Trophoblast cell (in vitro differentiated cells and primary cell): ENCODE results near the gene ZNF438.
"Not testable (repeated sequence)": the region's sequence is repeated elsewhere in the genome, so short reads cannot be mapped to it uniquely, and the experiment has no call there.

Experiments used
- DNase-seq, 2 donors: peaks; one replicate each; pipeline ENCODE4 v3.0.0-alpha.2; 2016
- H2AFZ ChIP-seq: 2 replicates; pipeline ENCODE4 v1.6.1; 2013; ENCODE audit warnings: low read length, moderate library complexity, mild to moderate bottlenecking; ENCODE audit not compliant: insufficient read depth, poor library complexity
- H2AK5ac ChIP-seq: 2 replicates; pipeline ENCODE4 v1.6.1; 2013; ENCODE audit warnings: mild to moderate bottlenecking, low read length
- H2BK120ac ChIP-seq: 2 replicates; pipeline ENCODE4 v1.6.1; 2013; ENCODE audit warnings: low read length, mild to moderate bottlenecking, moderate library complexity; ENCODE audit not compliant: insufficient read depth, poor library complexity
- H2BK12ac ChIP-seq: 2 replicates; pipeline ENCODE4 v1.6.1; 2013; ENCODE audit warnings: mild to moderate bottlenecking, low read length, moderate library complexity
- H2BK5ac ChIP-seq: 2 replicates; pipeline ENCODE4 v1.6.1; 2013; ENCODE audit warnings: low read length, low read depth, moderate library complexity, mild to moderate bottlenecking; ENCODE audit not compliant: poor library complexity
- H3K14ac ChIP-seq: 2 replicates; pipeline ENCODE4 v1.6.1; 2013; ENCODE audit warnings: mild to moderate bottlenecking, low read length
- H3K18ac ChIP-seq: 2 replicates; pipeline ENCODE4 v1.6.1; 2013; ENCODE audit warnings: mild to moderate bottlenecking, low read length
- H3K23ac ChIP-seq: 2 replicates; pipeline ENCODE4 v1.6.1; 2013; ENCODE audit warnings: low read length
- H3K27ac ChIP-seq: 2 replicates; pipeline ENCODE4 v1.5.1; 2013; ENCODE audit warnings: low read depth, mild to moderate bottlenecking, inconsistent platforms, low read length, moderate library complexity
- H3K27me3 ChIP-seq: 2 replicates; pipeline ENCODE4 v1.6.1; 2013; ENCODE audit warnings: inconsistent platforms, mild to moderate bottlenecking, low read length, moderate library complexity; ENCODE audit not compliant: insufficient read depth
- H3K36me3 ChIP-seq, 2 experiments: 1 replicate in 1 of 2; 2 replicates in 1 of 2; pipeline ENCODE4 v1.6.1; 2013; ENCODE audit warnings: low read length in 2 of 2, mild to moderate bottlenecking in 2 of 2, moderate library complexity in 1 of 2; ENCODE audit not compliant: insufficient read depth in 2 of 2, control insufficient read depth in 1 of 2
- H3K4ac ChIP-seq: 2 replicates; pipeline ENCODE4 v1.6.1; 2013; ENCODE audit warnings: low read depth, mild to moderate bottlenecking, low read length, moderate library complexity
- H3K4me1 ChIP-seq, 2 experiments: 1 replicate in 1 of 2; 2 replicates in 1 of 2; pipeline ENCODE4 v1.6.1; 2013; ENCODE audit warnings: low read length in 2 of 2, mild to moderate bottlenecking in 2 of 2, moderate library complexity in 1 of 2; ENCODE audit not compliant: insufficient read depth in 2 of 2, control insufficient read depth in 1 of 2
- H3K4me2 ChIP-seq: 2 replicates; pipeline ENCODE4 v1.6.1; 2013; ENCODE audit warnings: inconsistent platforms, mild to moderate bottlenecking, low read length, moderate library complexity
- H3K4me3 ChIP-seq: 2 replicates; pipeline ENCODE4 v1.5.1; 2013; ENCODE audit warnings: mild to moderate bottlenecking, low read depth, low read length, inconsistent platforms
- H3K79me1 ChIP-seq: one replicate; pipeline ENCODE4 v1.6.1; 2013; ENCODE audit warnings: low read length
- H3K79me2 ChIP-seq: 2 replicates; pipeline ENCODE4 v1.6.1; 2013; ENCODE audit warnings: low read length, mild to moderate bottlenecking; ENCODE audit not compliant: control insufficient read depth, insufficient read depth, poor library complexity
- H3K9ac ChIP-seq: 2 replicates; pipeline ENCODE4 v1.6.1; 2013; ENCODE audit warnings: mild to moderate bottlenecking, low read length
- H3K9me3 ChIP-seq: 2 replicates; pipeline ENCODE4 v1.6.1; 2013; ENCODE audit warnings: low read depth, mild to moderate bottlenecking, control low read depth, inconsistent platforms, low read length; ENCODE audit not compliant: insufficient read depth
- H4K12ac ChIP-seq: 2 replicates; pipeline ENCODE4 v1.6.1; 2013; ENCODE audit warnings: low read depth, mild to moderate bottlenecking, low read length, moderate library complexity
- H4K8ac ChIP-seq: 2 replicates; pipeline ENCODE4 v1.6.1; 2013; ENCODE audit warnings: low read depth, mild to moderate bottlenecking, low read length, moderate library complexity
- H4K91ac ChIP-seq: one replicate; pipeline ENCODE4 v1.6.1; 2013; ENCODE audit warnings: low read depth, mild to moderate bottlenecking, low read length, moderate library complexity
- WGBS: extraction: QIAGEN DNeasy Blood & Tissue Kit; methylation state at CpG from one replicate; pipeline ENCODE4 v1.1.7; 2013; ENCODE audit warnings: missing lambda C conversion rate; ENCODE audit not compliant: insufficient read length, insufficient coverage; ENCODE audit errors: extremely low coverage; 5-methylcytosine and 5-hydroxymethylcytosine counted together

The ZNF438 gene

DNA sequence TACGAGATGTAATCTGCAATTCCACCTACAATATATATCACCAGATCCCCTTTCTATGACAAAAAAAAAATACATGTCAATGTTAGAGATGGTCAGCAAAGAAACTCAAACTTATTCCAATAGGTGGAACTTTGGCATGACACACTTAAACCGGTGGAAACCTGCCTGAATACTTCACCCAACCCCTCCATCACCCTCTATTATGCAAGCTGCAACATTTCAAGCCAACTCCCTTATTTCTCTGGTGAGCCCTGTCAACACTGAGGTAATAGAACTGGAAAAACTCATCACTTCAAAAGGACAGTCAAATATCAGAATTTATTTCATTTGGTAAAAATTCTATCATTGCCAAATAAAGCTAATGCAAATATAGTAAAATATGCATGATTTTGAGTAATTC lies 3.6 kb downstream of the ZNF438 start:
- no peak overlapping the region for H2BK5ac ChIP-seq
- no peak overlapping the region for H3K27ac ChIP-seq
- no peak overlapping the region for H4K91ac ChIP-seq
- no peak overlapping the region for H3K4ac ChIP-seq
- no peak overlapping the region for H2AFZ ChIP-seq
- no peak overlapping the region for H3K18ac ChIP-seq
- H3K79me1 ChIP-seq: peaks cover 15% of the 10 kb centered on the region
- peaks cover 7% of the 10 kb centered on the region for H3K79me2 ChIP-seq
- H3K23ac ChIP-seq: no peak overlapping the region
- H3K9ac ChIP-seq: no peak overlapping the region
- H4K8ac ChIP-seq: no peak overlapping the region
- H2BK120ac ChIP-seq: no peak overlapping the region
- no CpG with 5 or more reads among the region's 2 CpGs for WGBS
- no peaks in the 10 kb centered on the region for H3K27me3 ChIP-seq
- H2AK5ac ChIP-seq: no peak overlapping the region
- no peak overlapping the region for H3K14ac ChIP-seq
- H4K12ac ChIP-seq: no peak overlapping the region
- H3K4me3 ChIP-seq: no peak overlapping the region
- DNase-seq: no peak
- H3K4me1 ChIP-seq: peaks cover 5 to 6% of the 10 kb centered on the region in 2 experiments
- no peaks in the 10 kb centered on the region for H3K9me3 ChIP-seq
- no peaks in the 10 kb centered on the region for H3K36me3 ChIP-seq
- H2BK12ac ChIP-seq: no peak overlapping the region
- no peak overlapping the region for H3K4me2 ChIP-seq

DNA sequence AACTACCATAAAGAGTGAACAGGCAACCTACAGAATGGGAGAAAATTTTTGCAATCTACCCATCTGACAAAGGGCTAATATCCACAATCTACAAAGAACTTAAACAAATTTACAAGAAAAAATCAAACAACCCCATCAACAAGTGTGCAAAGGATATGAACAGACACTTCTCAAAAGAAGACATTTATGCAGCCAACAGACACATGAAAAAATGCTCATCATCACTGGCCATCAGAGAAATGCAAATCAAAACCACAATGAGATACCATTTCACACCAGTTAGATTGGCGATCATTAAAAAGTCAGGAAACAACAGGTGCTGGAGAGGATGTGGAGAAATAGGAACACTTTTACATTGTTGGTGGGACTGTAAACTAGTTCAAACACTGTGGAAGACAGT lies 5.4 kb downstream of the ZNF438 start:
- not testable (repeated sequence) for H3K9ac ChIP-seq, H3K27ac ChIP-seq, H3K9me3 ChIP-seq, H3K4ac ChIP-seq, H3K23ac ChIP-seq, DNase-seq, H2BK5ac ChIP-seq, H3K27me3 ChIP-seq, H3K79me2 ChIP-seq, H4K12ac ChIP-seq, H2AK5ac ChIP-seq, H3K4me1 ChIP-seq, H3K4me2 ChIP-seq, H3K18ac ChIP-seq, H2AFZ ChIP-seq, H3K4me3 ChIP-seq, H3K79me1 ChIP-seq, H2BK12ac ChIP-seq, H3K14ac ChIP-seq, H2BK120ac ChIP-seq, H4K91ac ChIP-seq, H4K8ac ChIP-seq, H3K36me3 ChIP-seq
- no CpG with 5 or more reads among the region's 1 CpG for WGBS

DNA sequence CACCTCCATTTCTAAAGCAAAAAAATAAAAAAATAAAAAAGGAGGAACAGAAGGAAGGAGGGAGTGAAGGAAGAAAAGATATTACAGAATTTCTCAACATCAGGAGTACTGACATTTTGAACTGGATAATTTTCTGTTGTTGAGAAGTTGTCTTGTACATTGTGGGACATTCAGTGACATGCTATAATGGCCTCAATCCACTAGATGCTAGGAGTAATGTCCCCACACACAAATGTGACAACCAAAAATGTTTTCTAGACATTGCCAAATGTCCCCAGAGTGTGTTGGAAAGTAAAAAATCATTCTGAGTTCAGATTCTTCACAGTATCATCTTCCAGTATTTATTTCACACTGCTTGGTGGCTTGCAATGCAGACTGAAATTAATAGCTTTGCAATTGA lies 6.5 kb downstream of the ZNF438 start:
- no peak overlapping the region for H3K4ac ChIP-seq
- no peak overlapping the region for H3K4me3 ChIP-seq
- no peak overlapping the region for H3K14ac ChIP-seq
- H3K9ac ChIP-seq: no peak overlapping the region
- no peaks in the 10 kb centered on the region for H3K79me2 ChIP-seq
- no peak overlapping the region for H2AFZ ChIP-seq
- H3K4me1 ChIP-seq: no peaks in the 10 kb centered on the region
- no peak overlapping the region for H2AK5ac ChIP-seq
- H3K4me2 ChIP-seq: no peak overlapping the region
- H3K36me3 ChIP-seq: no peaks in the 10 kb centered on the region
- no peaks in the 10 kb centered on the region for H3K27me3 ChIP-seq
- no peak overlapping the region for H2BK12ac ChIP-seq
- no peak overlapping the region for H2BK120ac ChIP-seq
- no peak overlapping the region for H3K18ac ChIP-seq
- no peak overlapping the region for H2BK5ac ChIP-seq
- H4K91ac ChIP-seq: no peak overlapping the region
- no peak overlapping the region for H4K8ac ChIP-seq
- DNase-seq: no peak
- peaks cover 2% of the 10 kb centered on the region for H3K9me3 ChIP-seq
- H4K12ac ChIP-seq: no peak overlapping the region
- H3K79me1 ChIP-seq: no peaks in the 10 kb centered on the region
- no peak overlapping the region for H3K23ac ChIP-seq
- no peak overlapping the region for H3K27ac ChIP-seq

DNA sequence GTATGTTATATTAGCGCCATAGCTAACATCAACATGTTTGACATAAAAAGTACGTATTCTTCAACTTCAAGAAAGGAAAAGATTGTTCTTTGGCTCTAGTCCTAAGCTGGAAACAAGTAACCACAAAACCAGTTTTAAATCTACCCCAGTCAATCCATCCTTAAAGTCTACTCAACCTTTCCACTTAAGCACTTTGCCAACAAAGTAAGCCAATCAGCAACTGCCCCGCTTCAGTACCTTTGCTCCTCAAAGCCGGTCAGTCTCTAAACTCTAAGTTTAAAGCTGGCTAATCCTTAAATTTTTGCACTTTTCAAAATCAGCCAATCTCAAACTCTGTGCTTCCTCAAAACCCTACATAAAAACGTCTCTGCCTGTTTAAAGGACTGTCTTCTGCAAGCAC lies 8.1 kb downstream of the ZNF438 start:
- Histone ChIP-seq H3K4me3 (no peak overlapping the region), H3K23ac (no peak overlapping the region), H3K4me1 (no peaks in the 10 kb centered on the region), H4K12ac (no peak overlapping the region), H3K9ac (no peak overlapping the region), H3K27me3 (no peaks in the 10 kb centered on the region), H4K8ac (no peak overlapping the region), H3K9me3 (peaks cover 2% of the 10 kb centered on the region), H3K36me3 (no peaks in the 10 kb centered on the region), H2AFZ (no peak overlapping the region), H2BK120ac (no peak overlapping the region), H2AK5ac (no peak overlapping the region), H3K79me1 (no peaks in the 10 kb centered on the region), H3K14ac (no peak overlapping the region), H3K4me2 (no peak overlapping the region), H2BK12ac (no peak overlapping the region), H3K79me2 (no peaks in the 10 kb centered on the region), H3K4ac (no peak overlapping the region), H3K27ac (no peak overlapping the region), H2BK5ac (no peak overlapping the region), H4K91ac (no peak overlapping the region), H3K18ac (no peak overlapping the region)
- no peak for DNase-seq
- no CpG with 5 or more reads among the region's 5 CpGs for WGBS

DNA sequence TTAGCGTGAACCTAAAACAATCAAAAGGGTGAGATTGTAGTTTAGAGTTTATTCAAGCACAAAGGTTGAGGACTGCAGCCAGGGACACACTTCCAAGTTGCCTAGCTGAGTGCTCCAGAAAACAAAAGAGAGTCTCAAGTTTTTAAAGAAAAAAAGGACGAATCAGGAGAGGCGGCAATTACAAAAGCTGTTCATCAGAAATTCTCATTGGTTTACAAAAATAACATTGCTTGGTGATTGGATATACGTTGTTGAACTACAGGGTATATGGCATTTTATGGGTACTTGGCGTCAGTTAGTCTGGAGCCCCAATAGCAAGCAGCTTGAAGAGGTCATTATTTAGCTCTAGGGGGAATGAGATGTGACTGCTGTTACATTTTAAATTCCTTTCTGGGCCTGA lies 11.5 kb downstream of the ZNF438 start:
- Histone ChIP-seq H2BK120ac (no peak overlapping the region), H2BK5ac (no peak overlapping the region), H3K27me3 (no peaks in the 10 kb centered on the region), H2BK12ac (no peak overlapping the region), H2AK5ac (no peak overlapping the region), H3K4me1 (no peaks in the 10 kb centered on the region), H3K14ac (no peak overlapping the region), H4K91ac (no peak overlapping the region), H3K27ac (no peak overlapping the region), H2AFZ (no peak overlapping the region), H3K18ac (no peak overlapping the region), H4K12ac (no peak overlapping the region), H3K4ac (no peak overlapping the region), H4K8ac (no peak overlapping the region), H3K9ac (no peak overlapping the region), H3K4me3 (no peak overlapping the region), H3K79me1 (no peaks in the 10 kb centered on the region), H3K23ac (no peak overlapping the region), H3K79me2 (no peaks in the 10 kb centered on the region), H3K4me2 (no peak overlapping the region), H3K36me3 (no peaks in the 10 kb centered on the region), H3K9me3 (peaks cover 2% of the 10 kb centered on the region)
- no peak for DNase-seq
- WGBS: no CpG with 5 or more reads among the region's 5 CpGs
